ENCODE measurements around the gene STYX.
A peak's percentile ranks its signal among the peaks of the same experiment; 100 is the strongest.

STYX gene

GRCh38 chr14:52776816-52777215 is 46.9 kb downstream of the STYX start:
- Histone ChIP-seq H4K20me1 (ENCODE audit: insufficient read depth, low read length) (no peaks in the 10 kb centered on the region; the same call in 1 of the 2 replicates), H3K4me2 (ENCODE audit: insufficient read depth, low read length) (no peak overlapping the region), H3K9ac (ENCODE audit: low read depth, low read length) (no peak overlapping the region), H3K79me2 (ENCODE audit: insufficient read depth, low read length) (no peaks in the 10 kb centered on the region), H3K9me3 (ENCODE audit: insufficient read depth, low read length, severe bottlenecking) (no peaks in the 10 kb centered on the region), H3K27ac (ENCODE audit: low read length) (no peak overlapping the region), H3K27me3 (ENCODE audit: insufficient read depth, low read length, poor library complexity) (no peaks in the 10 kb centered on the region), H3K4me1 (ENCODE audit: insufficient read depth, low read length) (no peaks in the 10 kb centered on the region), H3K4me3 (ENCODE audit: low read depth in 1 of 2, low read length in 2 of 2) (no peak overlapping the region), H2AFZ (ENCODE audit: low read depth, low read length) (no peak overlapping the region), H3K36me3 (ENCODE audit: insufficient read depth, low read length) (peaks cover 78% of the 10 kb centered on the region)
- ATAC-seq (ENCODE audit: insufficient read depth, low read depth): no peak
- TF ChIP-seq EZH2 (IDR thresholded peaks at IDR 0.05; ENCODE audit: borderline replicate concordance, low read depth, low read length, severe bottlenecking) (no peak), CTCF (IDR thresholded peaks at IDR 0.05; ENCODE audit: borderline replicate concordance, extremely low read depth, low read length, poor library complexity, severe bottlenecking) (peak; percentile 31)
- no peak for DNase-seq

- no peak overlapping the region for H3K4me2 ChIP-seq (ENCODE audit: insufficient read depth, low read length)
- no peaks in the 10 kb centered on the region; the same call in 1 of the 2 replicates for H4K20me1 ChIP-seq (ENCODE audit: insufficient read depth, low read length)
- H3K4me1 ChIP-seq (ENCODE audit: insufficient read depth, low read length): no peaks in the 10 kb centered on the region
- H2AFZ ChIP-seq (ENCODE audit: low read depth, low read length): no peak overlapping the region
- H3K9me3 ChIP-seq (ENCODE audit: insufficient read depth, low read length, severe bottlenecking): no peaks in the 10 kb centered on the region
- ATAC-seq (ENCODE audit: insufficient read depth, low read depth) (no peak), DNase-seq (no peak)
- no peaks in the 10 kb centered on the region for H3K27me3 ChIP-seq (ENCODE audit: insufficient read depth, low read length, poor library complexity)
- no peak overlapping the region for H3K4me3 ChIP-seq (ENCODE audit: low read depth in 1 of 2, low read length in 2 of 2)
- TF ChIP-seq EZH2 (IDR thresholded peaks at IDR 0.05; ENCODE audit: borderline replicate concordance, low read depth, low read length, severe bottlenecking) (no peak), CTCF (IDR thresholded peaks at IDR 0.05; ENCODE audit: borderline replicate concordance, extremely low read depth, low read length, poor library complexity, severe bottlenecking) (no peak)
- no peak overlapping the region for H3K9ac ChIP-seq (ENCODE audit: low read depth, low read length)
- H3K79me2 ChIP-seq (ENCODE audit: insufficient read depth, low read length): peaks cover 8% of the 10 kb centered on the region; the same call in 1 of the 2 replicates
- no peak overlapping the region for H3K27ac ChIP-seq (ENCODE audit: low read length)
- peaks cover 87% of the 10 kb centered on the region for H3K36me3 ChIP-seq (ENCODE audit: insufficient read depth, low read length)
These were observed 48.7 kb downstream of the STYX start for GRCh38 chr14:52778702-52779101.

GRCh38 chr14:52780893-52781292 is 50.9 kb downstream of the STYX start:
- H4K20me1 ChIP-seq (ENCODE audit: insufficient read depth, low read length): no peaks in the 10 kb centered on the region
- H3K9me3 ChIP-seq (ENCODE audit: insufficient read depth, low read length, severe bottlenecking): no peaks in the 10 kb centered on the region
- H3K27ac ChIP-seq (ENCODE audit: low read length): no peak overlapping the region
- H3K36me3 ChIP-seq (ENCODE audit: insufficient read depth, low read length): peaks cover 73% of the 10 kb centered on the region
- no peak overlapping the region for H3K4me3 ChIP-seq (ENCODE audit: low read depth in 1 of 2, low read length in 2 of 2)
- H3K27me3 ChIP-seq (ENCODE audit: insufficient read depth, low read length, poor library complexity): no peaks in the 10 kb centered on the region
- H3K4me1 ChIP-seq (ENCODE audit: insufficient read depth, low read length): no peaks in the 10 kb centered on the region
- ATAC-seq (ENCODE audit: insufficient read depth, low read depth) (no peak), DNase-seq (no peak)
- peaks cover 17% of the 10 kb centered on the region for H3K79me2 ChIP-seq (ENCODE audit: insufficient read depth, low read length)
- H2AFZ ChIP-seq (ENCODE audit: low read depth, low read length): no peak overlapping the region
- H3K4me2 ChIP-seq (ENCODE audit: insufficient read depth, low read length): no peak overlapping the region
- TF ChIP-seq EZH2 (IDR thresholded peaks at IDR 0.05; ENCODE audit: borderline replicate concordance, low read depth, low read length, severe bottlenecking) (no peak), CTCF (IDR thresholded peaks at IDR 0.05; ENCODE audit: borderline replicate concordance, extremely low read depth, low read length, poor library complexity, severe bottlenecking) (no peak)
- no peak overlapping the region for H3K9ac ChIP-seq (ENCODE audit: low read depth, low read length)

GRCh38 chr14:52781629-52782028 is 51.7 kb downstream of the STYX start:
- Histone ChIP-seq H3K9me3 (ENCODE audit: insufficient read depth, low read length, severe bottlenecking) (no peaks in the 10 kb centered on the region), H4K20me1 (ENCODE audit: insufficient read depth, low read length) (no peaks in the 10 kb centered on the region), H3K36me3 (ENCODE audit: insufficient read depth, low read length) (peaks cover 67% of the 10 kb centered on the region), H3K4me2 (ENCODE audit: insufficient read depth, low read length) (no peak overlapping the region), H3K79me2 (ENCODE audit: insufficient read depth, low read length) (peaks cover 24% of the 10 kb centered on the region), H2AFZ (ENCODE audit: low read depth, low read length) (no peak overlapping the region), H3K27ac (ENCODE audit: low read length) (no peak overlapping the region), H3K9ac (ENCODE audit: low read depth, low read length) (no peak overlapping the region), H3K4me3 (ENCODE audit: low read depth in 1 of 2, low read length in 2 of 2) (no peak overlapping the region), H3K27me3 (ENCODE audit: insufficient read depth, low read length, poor library complexity) (no peaks in the 10 kb centered on the region), H3K4me1 (ENCODE audit: insufficient read depth, low read length) (no peaks in the 10 kb centered on the region)
- no peak for ATAC-seq (ENCODE audit: insufficient read depth, low read depth)
- DNase-seq: no peak
- TF ChIP-seq EZH2 (IDR thresholded peaks at IDR 0.05; ENCODE audit: borderline replicate concordance, low read depth, low read length, severe bottlenecking) (no peak), CTCF (IDR thresholded peaks at IDR 0.05; ENCODE audit: borderline replicate concordance, extremely low read depth, low read length, poor library complexity, severe bottlenecking) (no peak)
